ENCODE results near the gene SENP6.
A peak's percentile ranks its signal among the peaks of the same experiment; 100 is the strongest.
"Not testable (repeated sequence)": the region's sequence is repeated elsewhere in the genome, so short reads cannot be mapped to it uniquely, and the experiment has no call there.

Gene SENP6

GRCh38 chr6:75588948-75589347, 12.7 kb upstream of the SENP6 start:
- ChIA-PET CTCF (no interaction called here), POLR2A (no interaction called here)
- no peak for DNase-seq (ENCODE audit: extremely low spot score)
- TF ChIP-seq TARDBP (IDR thresholded peaks at IDR 0.05) (no peak), HDGF (IDR thresholded peaks at IDR 0.05; ENCODE audit: borderline replicate concordance) (no peak), LEF1 (IDR thresholded peaks at IDR 0.05; ENCODE audit: borderline replicate concordance) (no peak), L3MBTL2 (conservative IDR thresholded peaks at IDR 0.05) (no peak), PKNOX1 (IDR thresholded peaks at IDR 0.05) (no peak), ZNF384 (IDR thresholded peaks at IDR 0.05) (no peak)

GRCh38 chr6:75590370-75590769, 11.3 kb upstream of the SENP6 start:
- ChIA-PET POLR2A (interaction anchor here (1.5 kb wide), 1 partner anchor 12 kb away, joined by 5 read pairs; the partner anchor contains the start of gene SENP6), CTCF (no interaction called here)
- no peak for TF ChIP-seq FOXK2 (IDR thresholded peaks at IDR 0.05)

GRCh38 chr6:75596380-75596779, 5.3 kb upstream of the SENP6 start:
- CTCF ChIA-PET, result interaction anchor here (0.6 kb wide), 1 partner anchor 11 kb away, joined by 4 read pairs; no protein-coding TSS in a partner anchor
- POLR2A ChIA-PET; DNase-seq (ENCODE audit: extremely low spot score): not testable (repeated sequence)

More at GRCh38 chr6:75590370-75590769, 11.3 kb upstream of the SENP6 start:
- no peak for DNase-seq (ENCODE audit: extremely low spot score)

- ChIA-PET POLR2A (interaction anchor here (1.3 kb wide), 1 partner anchor 318 kb away, joined by 4 read pairs; no protein-coding TSS in a partner anchor), CTCF (no interaction called here)
- DNase-seq (ENCODE audit: extremely low spot score), result no peak
- TF ChIP-seq HDGF (IDR thresholded peaks at IDR 0.05; ENCODE audit: borderline replicate concordance) (no peak), CTBP1 (IDR thresholded peaks at IDR 0.05; ENCODE audit: borderline replicate concordance) (no peak), ZNF384 (IDR thresholded peaks at IDR 0.05) (no peak), TARDBP (IDR thresholded peaks at IDR 0.05) (no peak), FOXK2 (IDR thresholded peaks at IDR 0.05) (no peak), L3MBTL2 (conservative IDR thresholded peaks at IDR 0.05) (no peak), PKNOX1 (IDR thresholded peaks at IDR 0.05) (peak; percentile 51; the same call in 1 of the 2 replicates)
These were observed 912 bp upstream of the SENP6 start for GRCh38 chr6:75600768-75601167.

GRCh38 chr6:75602246-75603105, 796 bp downstream of the SENP6 start:
- POLR2A ChIA-PET, result interaction anchor here (0.6 to 3.2 kb wide), 17 partner anchors 9 to 320 kb away, joined by 3 to 18 read pairs (median 4); partner anchors contain the start of gene TMEM30A
- CTCF ChIA-PET, result interaction anchor here (0.6 kb wide), 2 partner anchors 48 to 241 kb away, joined by 3 read pairs; no protein-coding TSS in a partner anchor
- DNase-seq (ENCODE audit: extremely low spot score), result peak; percentile 26
- TF ChIP-seq ARNT (IDR thresholded peaks at IDR 0.05), result no peak
- no peak for TF ChIP-seq ELF4 (IDR thresholded peaks at IDR 0.05)
- no peak for TF ChIP-seq LEF1 (IDR thresholded peaks at IDR 0.05; ENCODE audit: borderline replicate concordance)
- no peak for TF ChIP-seq SUZ12 (IDR thresholded peaks at IDR 0.05)
- TF ChIP-seq TARDBP (IDR thresholded peaks at IDR 0.05), result no peak
- no peak for TF ChIP-seq CTBP1 (IDR thresholded peaks at IDR 0.05; ENCODE audit: borderline replicate concordance)
- no peak for TF ChIP-seq HDGF (IDR thresholded peaks at IDR 0.05; ENCODE audit: borderline replicate concordance)

GRCh38 chr6:75603106-75603420, 1.4 kb downstream of the SENP6 start:
- CTCF ChIA-PET, result interaction anchor here (0.6 kb wide), 2 partner anchors 48 to 242 kb away, joined by 3 read pairs; no protein-coding TSS in a partner anchor
- TF ChIP-seq CTBP1 (IDR thresholded peaks at IDR 0.05; ENCODE audit: borderline replicate concordance) (no peak), PKNOX1 (IDR thresholded peaks at IDR 0.05) (no peak), SUZ12 (IDR thresholded peaks at IDR 0.05) (no peak), FOXA1 (IDR thresholded peaks at IDR 0.05) (no peak), TARDBP (IDR thresholded peaks at IDR 0.05) (no peak), ARNT (IDR thresholded peaks at IDR 0.05) (no peak), FOXM1 (IDR thresholded peaks at IDR 0.05; ENCODE audit: borderline replicate concordance) (no peak), NFRKB (IDR thresholded peaks at IDR 0.05) (no peak)
- POLR2A ChIA-PET, result interaction anchor here (1.4 to 3.2 kb wide), 9 partner anchors 8 to 318 kb away, joined by 3 to 18 read pairs (median 6); partner anchors contain the start of gene TMEM30A
- no peak for DNase-seq (ENCODE audit: extremely low spot score)

- POLR2A ChIA-PET, result interaction anchor here (3.2 kb wide), 1 partner anchor 16 kb away, joined by 18 read pairs; no protein-coding TSS in a partner anchor
- DNase-seq (ENCODE audit: extremely low spot score), result no peak
- CTCF ChIA-PET, result no interaction called here
These were observed 2.6 kb downstream of the SENP6 start for GRCh38 chr6:75604294-75604693.

More at GRCh38 chr6:75604294-75604693, 2.6 kb downstream of the SENP6 start:
- TF ChIP-seq SUZ12 (IDR thresholded peaks at IDR 0.05) (no peak), PKNOX1 (IDR thresholded peaks at IDR 0.05) (no peak), ZNF384 (IDR thresholded peaks at IDR 0.05) (0 out of 2 replicates have a peak, but pooled peaks have one; percentile 29), L3MBTL2 (conservative IDR thresholded peaks at IDR 0.05) (no peak)

Measured in HEK293T (cell line).